ENCODE results near the gene ING2.

Gene ING2

DNA sequence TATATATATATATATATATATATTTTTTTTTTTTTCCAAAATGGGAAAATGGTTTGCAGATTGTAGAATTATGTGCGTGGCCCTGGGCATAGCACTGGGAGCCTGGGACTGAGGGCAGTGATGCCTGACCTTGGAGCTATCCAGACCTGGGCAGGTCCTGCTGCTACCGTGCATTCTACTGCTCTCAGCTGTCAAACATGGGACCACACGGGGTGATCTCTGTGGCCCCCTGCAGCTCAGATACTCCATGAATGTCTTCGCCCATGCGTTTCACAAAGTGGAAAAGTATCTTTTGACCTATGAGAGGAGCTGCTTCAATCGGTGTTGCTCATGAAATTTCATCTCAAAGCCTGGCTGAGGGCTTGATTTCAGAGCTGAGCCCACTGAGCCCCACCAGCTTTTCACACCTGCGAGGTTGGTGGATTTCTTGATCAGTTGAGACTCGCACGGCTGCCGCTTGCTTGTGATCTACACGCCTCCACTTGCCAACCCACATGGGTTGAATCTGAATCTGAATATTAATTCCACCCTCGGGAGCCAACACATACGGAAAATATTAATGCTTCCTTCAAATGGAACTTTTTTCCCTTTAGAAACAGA, 35.7 kb downstream of the ING2 start (continued):
- TF ChIP-seq, protein P1, sequence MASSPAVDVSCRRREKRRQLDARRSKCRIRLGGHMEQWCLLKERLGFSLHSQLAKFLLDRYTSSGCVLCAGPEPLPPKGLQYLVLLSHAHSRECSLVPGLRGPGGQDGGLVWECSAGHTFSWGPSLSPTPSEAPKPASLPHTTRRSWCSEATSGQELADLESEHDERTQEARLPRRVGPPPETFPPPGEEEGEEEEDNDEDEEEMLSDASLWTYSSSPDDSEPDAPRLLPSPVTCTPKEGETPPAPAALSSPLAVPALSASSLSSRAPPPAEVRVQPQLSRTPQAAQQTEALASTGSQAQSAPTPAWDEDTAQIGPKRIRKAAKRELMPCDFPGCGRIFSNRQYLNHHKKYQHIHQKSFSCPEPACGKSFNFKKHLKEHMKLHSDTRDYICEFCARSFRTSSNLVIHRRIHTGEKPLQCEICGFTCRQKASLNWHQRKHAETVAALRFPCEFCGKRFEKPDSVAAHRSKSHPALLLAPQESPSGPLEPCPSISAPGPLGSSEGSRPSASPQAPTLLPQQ (tag by site-specific recombination; IDR thresholded peaks at IDR 0.05): no peak
- TF ChIP-seq, protein P2, sequence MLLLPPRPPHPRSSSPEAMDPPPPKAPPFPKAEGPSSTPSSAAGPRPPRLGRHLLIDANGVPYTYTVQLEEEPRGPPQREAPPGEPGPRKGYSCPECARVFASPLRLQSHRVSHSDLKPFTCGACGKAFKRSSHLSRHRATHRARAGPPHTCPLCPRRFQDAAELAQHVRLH (tag by site-specific recombination; IDR thresholded peaks at IDR 0.05): no peak
- TF ChIP-seq ZNF658 (tag by site-specific recombination; IDR thresholded peaks at IDR 0.05): no peak
- no peak for TF ChIP-seq ZNF121 (tag by site-specific recombination; IDR thresholded peaks at IDR 0.05)
- no peak for TF ChIP-seq KLF16 (tag by site-specific recombination; IDR thresholded peaks at IDR 0.05)
- no peak for TF ChIP-seq ZNF274 (IDR thresholded peaks at IDR 0.05; ENCODE audit: low read length)
- no peak for TF ChIP-seq ZNF274 (tag by site-specific recombination; IDR thresholded peaks at IDR 0.05; ENCODE audit: borderline replicate concordance)
- no peak for TF ChIP-seq ZFP37 (tag by site-specific recombination; IDR thresholded peaks at IDR 0.05)
- TF ChIP-seq, protein P3, sequence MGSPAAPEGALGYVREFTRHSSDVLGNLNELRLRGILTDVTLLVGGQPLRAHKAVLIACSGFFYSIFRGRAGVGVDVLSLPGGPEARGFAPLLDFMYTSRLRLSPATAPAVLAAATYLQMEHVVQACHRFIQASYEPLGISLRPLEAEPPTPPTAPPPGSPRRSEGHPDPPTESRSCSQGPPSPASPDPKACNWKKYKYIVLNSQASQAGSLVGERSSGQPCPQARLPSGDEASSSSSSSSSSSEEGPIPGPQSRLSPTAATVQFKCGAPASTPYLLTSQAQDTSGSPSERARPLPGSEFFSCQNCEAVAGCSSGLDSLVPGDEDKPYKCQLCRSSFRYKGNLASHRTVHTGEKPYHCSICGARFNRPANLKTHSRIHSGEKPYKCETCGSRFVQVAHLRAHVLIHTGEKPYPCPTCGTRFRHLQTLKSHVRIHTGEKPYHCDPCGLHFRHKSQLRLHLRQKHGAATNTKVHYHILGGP (tag by site-specific recombination; IDR thresholded peaks at IDR 0.05): no peak

DNA sequence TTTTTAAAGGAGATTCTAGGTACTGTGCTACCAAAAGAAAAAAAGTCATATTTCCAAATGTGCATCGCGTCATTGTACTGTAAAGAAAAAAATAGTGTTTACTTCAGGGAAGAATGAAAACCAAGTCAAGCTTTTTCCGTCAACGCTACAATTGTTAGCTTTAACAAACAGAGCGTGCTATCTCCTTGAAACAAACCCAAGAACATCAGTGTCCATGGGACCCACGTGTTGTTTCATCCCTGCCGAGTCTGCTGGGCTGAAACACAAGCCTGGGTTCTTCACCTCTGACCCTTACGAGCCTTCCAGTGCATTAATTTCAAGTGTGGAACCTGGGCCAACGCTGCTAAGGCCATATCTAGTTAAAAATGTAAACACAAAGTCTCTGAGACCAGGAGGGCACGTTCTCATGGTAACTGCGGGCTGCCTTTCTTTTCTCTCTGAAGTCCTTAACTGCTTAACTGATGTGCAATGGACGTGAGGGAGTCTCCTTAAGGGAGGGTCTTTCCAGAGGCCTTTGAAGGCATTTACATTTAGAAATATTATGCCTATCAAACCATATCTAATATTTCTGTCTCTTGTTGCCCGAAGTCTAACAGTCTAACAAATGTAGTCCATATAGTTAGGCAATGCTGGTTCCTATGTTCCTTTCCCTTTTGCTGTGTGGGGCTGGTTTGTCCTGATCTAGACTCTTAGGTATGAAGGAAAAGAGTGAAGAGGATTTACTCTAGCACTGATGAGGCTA, 36.3 kb downstream of the ING2 start:
- TF ChIP-seq, protein P4, sequence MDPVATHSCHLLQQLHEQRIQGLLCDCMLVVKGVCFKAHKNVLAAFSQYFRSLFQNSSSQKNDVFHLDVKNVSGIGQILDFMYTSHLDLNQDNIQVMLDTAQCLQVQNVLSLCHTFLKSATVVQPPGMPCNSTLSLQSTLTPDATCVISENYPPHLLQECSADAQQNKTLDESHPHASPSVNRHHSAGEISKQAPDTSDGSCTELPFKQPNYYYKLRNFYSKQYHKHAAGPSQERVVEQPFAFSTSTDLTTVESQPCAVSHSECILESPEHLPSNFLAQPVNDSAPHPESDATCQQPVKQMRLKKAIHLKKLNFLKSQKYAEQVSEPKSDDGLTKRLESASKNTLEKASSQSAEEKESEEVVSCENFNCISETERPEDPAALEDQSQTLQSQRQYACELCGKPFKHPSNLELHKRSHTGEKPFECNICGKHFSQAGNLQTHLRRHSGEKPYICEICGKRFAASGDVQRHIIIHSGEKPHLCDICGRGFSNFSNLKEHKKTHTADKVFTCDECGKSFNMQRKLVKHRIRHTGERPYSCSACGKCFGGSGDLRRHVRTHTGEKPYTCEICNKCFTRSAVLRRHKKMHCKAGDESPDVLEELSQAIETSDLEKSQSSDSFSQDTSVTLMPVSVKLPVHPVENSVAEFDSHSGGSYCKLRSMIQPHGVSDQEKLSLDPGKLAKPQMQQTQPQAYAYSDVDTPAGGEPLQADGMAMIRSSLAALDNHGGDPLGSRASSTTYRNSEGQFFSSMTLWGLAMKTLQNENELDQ (tag by site-specific recombination; IDR thresholded peaks at IDR 0.05; ENCODE audit: low read depth): no peak
- TF ChIP-seq ZNF391 (tag by site-specific recombination; IDR thresholded peaks at IDR 0.05; ENCODE audit: borderline replicate concordance, low read depth) (no peak), ZNF473 (tag by site-specific recombination; IDR thresholded peaks at IDR 0.05) (no peak), ZNF433 (tag by site-specific recombination; IDR thresholded peaks at IDR 0.05; ENCODE audit: low read depth) (no peak)
- TF ChIP-seq, protein P5, sequence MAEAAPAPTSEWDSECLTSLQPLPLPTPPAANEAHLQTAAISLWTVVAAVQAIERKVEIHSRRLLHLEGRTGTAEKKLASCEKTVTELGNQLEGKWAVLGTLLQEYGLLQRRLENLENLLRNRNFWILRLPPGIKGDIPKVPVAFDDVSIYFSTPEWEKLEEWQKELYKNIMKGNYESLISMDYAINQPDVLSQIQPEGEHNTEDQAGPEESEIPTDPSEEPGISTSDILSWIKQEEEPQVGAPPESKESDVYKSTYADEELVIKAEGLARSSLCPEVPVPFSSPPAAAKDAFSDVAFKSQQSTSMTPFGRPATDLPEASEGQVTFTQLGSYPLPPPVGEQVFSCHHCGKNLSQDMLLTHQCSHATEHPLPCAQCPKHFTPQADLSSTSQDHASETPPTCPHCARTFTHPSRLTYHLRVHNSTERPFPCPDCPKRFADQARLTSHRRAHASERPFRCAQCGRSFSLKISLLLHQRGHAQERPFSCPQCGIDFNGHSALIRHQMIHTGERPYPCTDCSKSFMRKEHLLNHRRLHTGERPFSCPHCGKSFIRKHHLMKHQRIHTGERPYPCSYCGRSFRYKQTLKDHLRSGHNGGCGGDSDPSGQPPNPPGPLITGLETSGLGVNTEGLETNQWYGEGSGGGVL (tag by site-specific recombination; IDR thresholded peaks at IDR 0.05): no peak
- TF ChIP-seq, protein P6, sequence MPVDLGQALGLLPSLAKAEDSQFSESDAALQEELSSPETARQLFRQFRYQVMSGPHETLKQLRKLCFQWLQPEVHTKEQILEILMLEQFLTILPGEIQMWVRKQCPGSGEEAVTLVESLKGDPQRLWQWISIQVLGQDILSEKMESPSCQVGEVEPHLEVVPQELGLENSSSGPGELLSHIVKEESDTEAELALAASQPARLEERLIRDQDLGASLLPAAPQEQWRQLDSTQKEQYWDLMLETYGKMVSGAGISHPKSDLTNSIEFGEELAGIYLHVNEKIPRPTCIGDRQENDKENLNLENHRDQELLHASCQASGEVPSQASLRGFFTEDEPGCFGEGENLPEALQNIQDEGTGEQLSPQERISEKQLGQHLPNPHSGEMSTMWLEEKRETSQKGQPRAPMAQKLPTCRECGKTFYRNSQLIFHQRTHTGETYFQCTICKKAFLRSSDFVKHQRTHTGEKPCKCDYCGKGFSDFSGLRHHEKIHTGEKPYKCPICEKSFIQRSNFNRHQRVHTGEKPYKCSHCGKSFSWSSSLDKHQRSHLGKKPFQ (tag by site-specific recombination; IDR thresholded peaks at IDR 0.05): no peak
- TF ChIP-seq, protein P7, sequence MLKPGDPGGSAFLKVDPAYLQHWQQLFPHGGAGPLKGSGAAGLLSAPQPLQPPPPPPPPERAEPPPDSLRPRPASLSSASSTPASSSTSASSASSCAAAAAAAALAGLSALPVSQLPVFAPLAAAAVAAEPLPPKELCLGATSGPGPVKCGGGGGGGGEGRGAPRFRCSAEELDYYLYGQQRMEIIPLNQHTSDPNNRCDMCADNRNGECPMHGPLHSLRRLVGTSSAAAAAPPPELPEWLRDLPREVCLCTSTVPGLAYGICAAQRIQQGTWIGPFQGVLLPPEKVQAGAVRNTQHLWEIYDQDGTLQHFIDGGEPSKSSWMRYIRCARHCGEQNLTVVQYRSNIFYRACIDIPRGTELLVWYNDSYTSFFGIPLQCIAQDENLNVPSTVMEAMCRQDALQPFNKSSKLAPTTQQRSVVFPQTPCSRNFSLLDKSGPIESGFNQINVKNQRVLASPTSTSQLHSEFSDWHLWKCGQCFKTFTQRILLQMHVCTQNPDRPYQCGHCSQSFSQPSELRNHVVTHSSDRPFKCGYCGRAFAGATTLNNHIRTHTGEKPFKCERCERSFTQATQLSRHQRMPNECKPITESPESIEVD (tag by site-specific recombination; IDR thresholded peaks at IDR 0.05): no peak
- no peaks in the 10 kb centered on the region for H3K9me3 ChIP-seq (ENCODE audit: control insufficient read depth, insufficient read depth, low read depth, low read length)
- no peaks in the 10 kb centered on the region for H3K36me3 ChIP-seq (ENCODE audit: control insufficient read depth in 2 of 2, insufficient read depth in 1 of 2, low read length in 2 of 2)
- no peak overlapping the region for H3K4me3 ChIP-seq (ENCODE audit: low read depth, low read length)
- CTCF ChIA-PET: interaction anchor here (0.7 kb wide), 1 partner anchor 1554 kb away, joined by 3 read pairs; no protein-coding TSS in a partner anchor
- no peak overlapping the region for H3K27ac ChIP-seq (ENCODE audit: extremely low read depth, low read depth, low read length)
- H3K4me1 ChIP-seq (ENCODE audit: control insufficient read depth, insufficient read depth, low read length): no peaks in the 10 kb centered on the region
- POLR2A ChIA-PET: no interaction called here

All from HEK293 (cell line).